ENCODE measurements around the gene TRIO. TPM values are rescaled to one million over a fixed set of nuclear protein-coding genes. Genes with fewer than 3 reads are reported as not detected.

Gene TRIO
- total RNA-seq, 1 donor from 2014 or later: 200 TPM

- TF ChIP-seq CTCF (IDR thresholded peaks at IDR 0.05): no peak
- no peaks in the 10 kb centered on the region for H3K36me3 Mint-ChIP-seq (ENCODE audit: low read depth)
- no peak for DNase-seq (ENCODE audit: low spot score)
- no peaks in the 10 kb centered on the region for H3K27me3 Mint-ChIP-seq (ENCODE audit: low read depth)
- H3K4me1 Mint-ChIP-seq (ENCODE audit: low read depth): peaks cover 76% of the 10 kb centered on the region
- H3K27ac Mint-ChIP-seq (ENCODE audit: unreplicated experiment): no peak overlapping the region
- no peaks in the 10 kb centered on the region for H3K9me3 Mint-ChIP-seq (ENCODE audit: low read depth)
- H3K4me3 Mint-ChIP-seq (ENCODE audit: unreplicated experiment): no peak overlapping the region
These were observed 83.0 kb downstream of the TRIO start for GRCh38 chr5:14226149-14226548.

GRCh38 chr5:14226554-14226953 lies 83.4 kb downstream of the TRIO start:
- Mint-ChIP-seq H3K9me3 (ENCODE audit: low read depth) (no peaks in the 10 kb centered on the region), H3K27me3 (ENCODE audit: low read depth) (no peaks in the 10 kb centered on the region), H3K4me3 (ENCODE audit: unreplicated experiment) (no peak overlapping the region), H3K27ac (ENCODE audit: unreplicated experiment) (peak overlapping the region; percentile 57), H3K36me3 (ENCODE audit: low read depth) (no peaks in the 10 kb centered on the region), H3K4me1 (ENCODE audit: low read depth) (peaks cover 76% of the 10 kb centered on the region)
- TF ChIP-seq CTCF (IDR thresholded peaks at IDR 0.05): no peak
- DNase-seq (ENCODE audit: low spot score): no peak

GRCh38 chr5:14226992-14227391 lies 83.8 kb downstream of the TRIO start:
- H3K4me3 Mint-ChIP-seq (ENCODE audit: unreplicated experiment): no peak overlapping the region
- H3K27me3 Mint-ChIP-seq (ENCODE audit: low read depth): no peaks in the 10 kb centered on the region
- peaks cover 76% of the 10 kb centered on the region for H3K4me1 Mint-ChIP-seq (ENCODE audit: low read depth)
- TF ChIP-seq CTCF (IDR thresholded peaks at IDR 0.05): no peak
- H3K27ac Mint-ChIP-seq (ENCODE audit: unreplicated experiment): peak overlapping the region; percentile 57
- H3K36me3 Mint-ChIP-seq (ENCODE audit: low read depth): no peaks in the 10 kb centered on the region
- H3K9me3 Mint-ChIP-seq (ENCODE audit: low read depth): no peaks in the 10 kb centered on the region
- no peak for DNase-seq (ENCODE audit: low spot score)

- peaks cover 80% of the 10 kb centered on the region for H3K4me1 Mint-ChIP-seq (ENCODE audit: low read depth)
- no peaks in the 10 kb centered on the region for H3K9me3 Mint-ChIP-seq (ENCODE audit: low read depth)
- H3K36me3 Mint-ChIP-seq (ENCODE audit: low read depth): no peaks in the 10 kb centered on the region
- H3K27me3 Mint-ChIP-seq (ENCODE audit: low read depth): no peaks in the 10 kb centered on the region
- no peak for TF ChIP-seq CTCF (IDR thresholded peaks at IDR 0.05)
- no peak overlapping the region for H3K4me3 Mint-ChIP-seq (ENCODE audit: unreplicated experiment)
- H3K27ac Mint-ChIP-seq (ENCODE audit: unreplicated experiment): peak overlapping the region; percentile 17
- no peak for DNase-seq (ENCODE audit: low spot score)
These were observed 84.4 kb downstream of the TRIO start for GRCh38 chr5:14227513-14227912.

GRCh38 chr5:14228219-14228618 lies 85.1 kb downstream of the TRIO start:
- Mint-ChIP-seq H3K4me1 (ENCODE audit: low read depth) (peaks cover 77% of the 10 kb centered on the region), H3K9me3 (ENCODE audit: low read depth) (no peaks in the 10 kb centered on the region), H3K27me3 (ENCODE audit: low read depth) (no peaks in the 10 kb centered on the region), H3K4me3 (ENCODE audit: unreplicated experiment) (no peak overlapping the region), H3K27ac (ENCODE audit: unreplicated experiment) (peak overlapping the region; percentile 17), H3K36me3 (ENCODE audit: low read depth) (peaks cover 2% of the 10 kb centered on the region)
- no peak for DNase-seq (ENCODE audit: low spot score)
- TF ChIP-seq CTCF (IDR thresholded peaks at IDR 0.05): no peak

Data from chondrocyte (in vitro differentiated cells).